MG63 (cell line): ENCODE data around the gene CXCR4. TPM values are rescaled to one million over a fixed set of nuclear protein-coding genes. Genes with fewer than 3 reads are reported as not detected.

Experiments
- DNase-seq: peaks from one replicate; pipeline ENCODE4 v3.0.0-alpha.2; 2020
- H3K27me3 ChIP-seq: fragments of 250-450 bp; sonication (Bioruptor Pico); 2 replicates; pipeline ENCODE4 v1.5.1; 2020; ENCODE audit warnings: mild to moderate bottlenecking, moderate library complexity
- H3K36me3 ChIP-seq: fragments of 250-450 bp; sonication (Bioruptor Pico); 2 replicates; pipeline ENCODE4 v1.5.1; 2020; ENCODE audit warnings: mild to moderate bottlenecking, moderate library complexity
- H3K4me3 ChIP-seq: fragments of 250-450 bp; sonication (Bioruptor Pico); 2 replicates; pipeline ENCODE4 v1.5.1; 2020; ENCODE audit warnings: mild to moderate bottlenecking, moderate library complexity
- H3K9me3 ChIP-seq: fragments of 250-450 bp; sonication (Bioruptor Pico); 2 replicates; pipeline ENCODE4 v1.5.1; 2020; ENCODE audit warnings: mild to moderate bottlenecking, moderate library complexity
- total RNA-seq: library from RNA; depleted of rRNA; stranded (reverse); fragments of >200 nt; shearing (Covaris generic); gene quantifications from 2 replicates; pipeline ENCODE4 v1.2.3, GENCODE V29; 2014; ENCODE audit warnings: low replicate concordance; rRNA removed

Gene CXCR4
- total RNA-seq, 1 experiment from 2014 or later: not detected

DNA sequence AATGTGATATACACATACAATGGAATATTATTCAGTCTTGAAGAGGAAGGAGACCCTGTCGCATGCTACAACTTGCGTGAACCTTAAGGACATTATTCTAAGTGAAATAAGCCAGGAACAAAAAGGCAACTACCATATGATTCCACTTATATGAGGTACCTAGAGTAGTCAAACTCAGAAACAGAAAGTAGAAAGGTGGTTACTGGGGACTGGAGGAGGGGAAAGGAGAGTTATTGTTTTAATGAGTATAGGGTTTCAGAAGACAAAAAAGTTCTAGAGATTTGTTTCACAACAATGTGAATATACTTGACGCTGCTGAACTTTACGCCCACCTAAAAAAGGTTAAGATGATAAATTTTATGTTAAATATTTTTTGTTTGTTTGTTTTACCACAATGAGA lies 47.0 kb downstream of the CXCR4 start:
- no peaks in the 10 kb centered on the region for H3K9me3 ChIP-seq
- no peaks in the 10 kb centered on the region for H3K36me3 ChIP-seq
- H3K27me3 ChIP-seq: no peaks in the 10 kb centered on the region
- H3K4me3 ChIP-seq: no peak overlapping the region
- no peak for DNase-seq

DNA sequence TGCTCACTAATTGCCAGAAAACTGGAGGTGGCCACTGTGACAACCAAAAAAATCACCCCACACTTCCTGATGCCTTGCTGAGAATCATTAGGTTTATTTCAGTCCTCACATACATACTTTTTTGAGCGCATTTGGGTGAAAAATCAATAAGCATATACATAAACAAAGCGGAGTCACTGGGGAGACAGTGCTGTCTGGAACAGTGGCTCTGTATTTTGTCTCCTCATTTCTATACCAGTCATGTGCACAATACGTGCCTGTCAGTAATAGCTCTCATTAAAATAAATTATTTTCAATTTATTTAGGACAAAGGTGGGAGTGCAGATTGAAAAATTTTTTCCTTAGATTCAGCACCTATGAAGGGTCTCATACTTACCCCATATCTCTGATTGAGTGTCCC lies 48.2 kb downstream of the CXCR4 start:
- H3K9me3 ChIP-seq: no peaks in the 10 kb centered on the region
- no peaks in the 10 kb centered on the region for H3K27me3 ChIP-seq
- DNase-seq: no peak
- no peak overlapping the region for H3K4me3 ChIP-seq
- H3K36me3 ChIP-seq: no peaks in the 10 kb centered on the region

DNA sequence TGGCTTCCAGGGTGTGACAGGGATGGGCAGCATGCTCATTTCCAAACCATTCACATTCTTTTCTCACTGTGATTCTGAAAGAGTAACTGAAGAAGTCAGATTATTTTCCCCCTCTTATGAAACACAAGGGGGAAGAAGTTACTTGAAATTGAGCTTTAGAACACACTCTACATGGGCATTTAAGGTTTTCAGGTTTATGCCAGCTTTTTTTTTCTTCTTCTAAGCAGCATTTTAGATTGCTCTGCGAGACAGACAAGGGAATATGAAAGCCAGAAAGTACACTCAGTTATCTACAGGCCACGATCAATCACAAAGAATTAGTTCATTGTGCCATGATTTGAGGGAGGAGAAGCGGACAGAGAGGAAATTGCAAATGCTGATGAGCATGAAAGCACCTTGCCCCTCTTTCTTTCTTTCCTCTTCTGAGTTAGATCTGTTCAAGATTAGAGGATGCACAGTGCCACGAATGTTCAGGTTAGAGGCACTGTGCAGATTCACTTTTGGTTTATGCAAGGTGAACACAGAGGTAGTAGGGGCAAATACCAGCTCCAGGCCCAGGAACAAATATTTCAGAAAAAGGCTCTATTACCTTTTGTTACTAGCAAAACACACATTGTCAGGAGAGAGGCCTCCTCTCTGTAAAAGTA lies 49.2 kb downstream of the CXCR4 start:
- H3K36me3 ChIP-seq: no peaks in the 10 kb centered on the region
- no peak overlapping the region for H3K4me3 ChIP-seq

DNA sequence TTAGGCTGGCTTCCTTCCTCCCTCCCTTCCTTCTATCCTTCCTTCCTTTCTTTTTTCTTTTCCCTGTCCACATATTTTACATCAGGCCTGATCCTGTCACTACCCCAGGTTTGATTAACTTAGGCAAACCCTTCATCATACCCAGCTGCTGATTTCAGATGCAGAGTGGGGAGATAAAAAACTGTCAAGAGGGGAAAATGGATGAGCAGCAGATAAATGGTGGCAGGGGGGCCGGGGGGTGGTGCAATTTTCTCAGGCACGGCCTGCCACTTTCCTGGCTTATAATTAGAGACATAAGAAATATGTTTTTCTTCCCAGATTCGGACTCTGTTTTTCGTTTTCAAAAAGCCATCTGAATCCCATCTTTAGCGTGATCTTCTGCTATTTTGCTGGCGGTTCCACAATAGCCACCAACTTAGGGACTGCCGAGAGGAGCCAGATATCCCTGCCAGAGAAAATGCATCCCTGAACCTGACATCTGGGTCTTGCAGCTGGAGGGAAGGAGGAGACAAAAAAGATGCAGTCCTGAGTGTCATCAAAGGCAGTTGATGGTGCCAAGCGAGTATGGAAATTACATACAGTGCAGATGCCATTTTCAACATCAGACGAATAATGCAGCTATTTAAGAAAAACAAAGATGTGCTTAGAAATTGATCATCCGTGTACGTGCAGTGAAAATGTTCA lies 49.9 kb downstream of the CXCR4 start:
- Histone ChIP-seq H3K36me3 (no peaks in the 10 kb centered on the region), H3K9me3 (no peaks in the 10 kb centered on the region), H3K4me3 (no peak overlapping the region), H3K27me3 (no peaks in the 10 kb centered on the region)
- no peak for DNase-seq

More for the DNA sequence above, 49.2 kb downstream of the CXCR4 start:
- Histone ChIP-seq H3K9me3 (no peaks in the 10 kb centered on the region), H3K27me3 (no peaks in the 10 kb centered on the region)
- DNase-seq: no peak

DNA sequence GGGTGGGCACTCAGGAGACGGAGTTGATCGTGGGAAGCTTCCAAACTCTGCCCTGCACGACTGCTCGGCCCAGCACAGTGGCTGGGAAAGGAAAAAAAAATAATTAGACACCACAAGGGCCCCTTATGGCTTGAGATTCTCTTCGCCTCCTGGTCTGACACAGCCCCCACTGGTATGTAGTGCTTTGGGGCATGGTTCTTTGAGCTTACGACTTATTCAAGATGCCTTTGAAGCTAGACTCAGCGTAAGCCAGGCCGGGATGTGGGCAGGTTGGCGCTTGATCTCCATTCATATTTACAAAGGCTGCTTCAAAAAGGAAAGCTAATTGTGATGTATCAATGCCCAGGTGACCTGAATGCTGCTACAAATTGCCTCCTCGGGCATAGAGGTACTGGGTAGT lies 50.5 kb downstream of the CXCR4 start:
- Histone ChIP-seq H3K4me3 (no peak overlapping the region), H3K9me3 (no peaks in the 10 kb centered on the region), H3K27me3 (no peaks in the 10 kb centered on the region), H3K36me3 (no peaks in the 10 kb centered on the region)
- DNase-seq: no peak

DNA sequence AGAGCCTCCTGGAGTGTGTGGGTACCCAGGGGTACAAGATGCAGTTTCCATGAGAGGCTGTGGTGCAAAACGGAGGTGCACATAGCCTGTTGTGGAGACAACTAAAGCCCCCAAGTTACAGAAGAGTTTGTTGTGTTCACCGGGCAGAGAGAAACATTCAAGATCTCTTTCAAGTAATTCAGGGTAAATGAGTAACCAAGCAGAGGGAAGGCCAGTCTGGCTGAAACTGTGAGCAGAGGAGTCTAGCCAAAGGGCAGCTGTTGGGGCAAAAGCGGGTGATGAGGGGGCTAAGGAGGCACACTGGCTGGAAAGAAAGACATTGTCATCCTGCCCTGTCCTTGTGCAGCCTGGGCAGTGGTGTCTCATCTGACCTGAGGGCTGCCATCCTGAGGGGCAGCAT lies 52.0 kb downstream of the CXCR4 start:
- DNase-seq: no peak
- Histone ChIP-seq H3K4me3 (no peak overlapping the region), H3K9me3 (no peaks in the 10 kb centered on the region), H3K36me3 (no peaks in the 10 kb centered on the region), H3K27me3 (no peaks in the 10 kb centered on the region)

DNA sequence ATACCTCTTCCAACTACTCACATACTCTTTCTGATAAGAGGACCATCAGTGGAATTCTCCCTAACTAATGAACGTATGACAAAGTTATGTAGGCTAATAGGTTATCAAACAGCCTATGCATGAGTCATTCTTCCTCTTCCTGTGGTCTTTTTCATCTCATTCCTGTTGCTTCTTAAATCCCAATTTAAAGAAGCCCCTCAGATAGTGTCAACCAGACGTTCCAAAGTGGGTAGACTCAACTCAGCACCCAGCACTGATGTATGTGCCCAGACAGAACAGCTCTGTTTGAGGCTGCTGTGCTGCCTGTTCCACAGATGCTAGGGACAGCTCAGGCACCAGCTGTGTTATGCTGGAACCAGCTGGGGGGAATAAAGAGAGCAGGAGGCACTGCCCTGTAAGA lies 52.6 kb downstream of the CXCR4 start:
- Histone ChIP-seq H3K27me3 (no peaks in the 10 kb centered on the region), H3K4me3 (no peak overlapping the region), H3K36me3 (no peaks in the 10 kb centered on the region), H3K9me3 (no peaks in the 10 kb centered on the region)
- DNase-seq: no peak

Other genes with a start within 250 kb of the CXCR4 start
- gene MCM6, start 241.7 kb downstream of the CXCR4 start, total RNA-seq: 57.0 and 57.1 TPM in 2 replicates
- gene DARS1, start 132.5 kb downstream of the CXCR4 start, total RNA-seq: 107 and 135 TPM in 2 replicates